Measurements from ENCODE around the gene SMURF2.
A peak's percentile ranks its signal among the peaks of the same experiment; 100 is the strongest.
"Not testable (repeated sequence)": the region's sequence is repeated elsewhere in the genome, so short reads cannot be mapped to it uniquely, and the experiment has no call there.

Gene SMURF2

DNA sequence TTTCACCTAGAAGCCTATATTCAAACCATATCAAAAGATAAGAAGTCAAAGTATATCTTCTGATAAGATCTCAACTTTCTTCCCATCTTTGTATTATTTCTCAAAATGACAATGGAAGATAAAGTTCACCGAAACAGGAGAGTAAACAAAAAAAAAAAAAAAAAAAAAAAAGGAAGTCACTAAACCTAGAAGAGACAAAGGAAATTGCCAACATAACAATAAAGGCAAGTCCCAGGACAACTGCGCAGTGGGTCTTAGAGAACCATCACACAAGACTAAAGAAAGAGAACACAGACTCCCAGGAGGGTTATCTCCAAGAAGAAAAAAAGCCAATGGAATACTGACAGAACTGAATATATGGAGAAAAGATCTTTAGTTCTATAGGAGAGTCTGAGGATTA lies 65.7 kb downstream of the SMURF2 start:
- no peak for DNase-seq (ENCODE audit: low spot score)

DNA sequence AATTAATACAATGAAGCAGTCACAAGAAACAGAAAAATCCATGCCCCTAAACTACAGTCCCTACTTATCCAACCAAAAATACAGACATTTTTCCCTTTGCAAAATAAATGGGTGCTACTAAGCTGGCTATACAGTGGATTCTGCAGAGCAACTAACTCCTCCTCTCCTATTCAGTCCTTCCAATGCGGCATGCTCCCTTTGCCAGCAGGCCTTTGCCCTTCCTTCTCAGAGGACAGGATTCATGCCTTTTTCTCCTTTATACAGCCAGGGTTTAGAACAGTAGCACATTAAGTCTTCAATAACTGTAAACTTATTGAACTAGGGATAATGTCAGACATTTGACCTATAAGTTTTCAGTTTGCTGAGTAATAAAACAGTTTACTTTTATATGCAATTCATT lies 70.2 kb downstream of the SMURF2 start:
- DNase-seq (ENCODE audit: low spot score), result no peak

DNA sequence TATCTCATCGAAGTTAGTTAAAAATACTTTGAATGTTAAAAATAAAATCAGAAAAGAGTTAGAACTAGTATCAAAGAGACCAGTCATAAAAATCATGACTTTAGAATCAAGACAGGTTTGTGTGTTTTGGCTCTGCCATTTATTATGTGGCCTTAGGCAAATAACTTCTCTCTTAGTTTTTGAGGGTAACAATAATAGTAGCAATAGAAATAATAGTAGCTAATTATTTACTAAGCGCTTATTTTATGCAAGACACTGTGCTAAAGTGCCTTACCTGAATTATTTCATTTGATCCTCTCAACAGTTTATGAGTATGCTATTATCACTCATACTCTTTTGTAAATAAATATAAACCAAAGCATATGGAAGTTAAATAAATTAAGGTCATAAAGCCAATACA lies 77.0 kb downstream of the SMURF2 start:
- no peak for DNase-seq (ENCODE audit: low spot score)

DNA sequence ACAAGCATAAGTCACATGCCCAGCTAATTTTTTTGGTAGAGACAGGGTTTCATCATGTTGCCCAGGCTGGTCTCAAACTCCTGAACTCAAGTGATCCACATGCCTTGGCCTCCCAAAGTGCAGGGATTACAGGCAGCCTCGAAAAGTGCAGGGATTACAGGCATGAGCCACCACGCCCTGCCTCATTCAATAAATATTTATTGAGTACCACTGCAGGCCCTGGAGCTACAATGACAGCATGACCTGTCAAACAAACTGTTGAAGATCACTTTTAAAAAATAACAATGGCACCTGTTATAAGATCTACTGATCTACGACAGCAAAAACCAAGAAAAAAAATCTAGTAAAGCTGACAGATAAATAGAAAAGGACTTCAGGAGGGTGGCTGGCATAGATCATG lies 79.1 kb downstream of the SMURF2 start:
- no peak for DNase-seq (ENCODE audit: low spot score)

DNA sequence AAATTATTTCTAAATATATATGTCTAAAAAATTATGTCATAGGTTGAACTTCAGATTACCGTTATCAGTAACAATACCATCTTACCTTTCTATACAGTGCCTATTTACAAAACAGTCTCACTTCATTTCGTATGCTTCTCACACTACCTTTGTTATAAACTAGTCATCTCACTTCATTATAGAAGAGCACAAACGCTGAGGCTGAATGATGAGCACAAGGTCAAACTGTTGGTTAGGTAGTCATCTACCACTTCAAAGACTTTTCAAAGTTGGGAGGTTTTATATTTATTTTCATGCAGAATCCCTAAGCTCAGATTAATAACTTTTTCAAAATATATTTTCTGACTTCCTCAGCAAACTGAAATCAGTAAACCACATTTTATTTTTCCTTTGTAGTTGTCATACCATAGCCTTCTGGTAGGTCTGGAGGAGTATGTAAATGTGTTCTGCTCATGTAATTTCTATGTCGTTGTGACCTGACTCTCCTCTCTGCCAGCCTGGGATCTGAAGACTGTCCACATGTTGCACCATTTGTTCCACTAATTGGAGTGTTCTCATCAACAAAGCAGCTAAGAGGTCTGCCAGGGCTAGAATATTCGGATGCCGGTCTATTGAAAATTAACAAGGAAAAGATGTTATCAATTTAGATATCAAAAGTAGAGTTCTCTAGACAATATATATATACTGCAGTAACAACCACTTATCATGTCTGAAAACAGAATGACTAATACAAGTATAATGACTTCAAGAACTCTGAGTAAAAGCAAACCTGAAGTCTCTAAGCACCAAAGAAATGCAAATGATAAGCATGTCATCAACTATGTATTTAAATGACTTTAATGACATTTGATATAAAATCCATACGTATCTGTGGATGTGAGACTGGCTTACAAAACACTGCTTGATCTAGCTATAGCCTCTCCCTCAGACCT lies 81.5 kb downstream of the SMURF2 start:
- peak; percentile 42 for DNase-seq (ENCODE audit: low spot score)

DNA sequence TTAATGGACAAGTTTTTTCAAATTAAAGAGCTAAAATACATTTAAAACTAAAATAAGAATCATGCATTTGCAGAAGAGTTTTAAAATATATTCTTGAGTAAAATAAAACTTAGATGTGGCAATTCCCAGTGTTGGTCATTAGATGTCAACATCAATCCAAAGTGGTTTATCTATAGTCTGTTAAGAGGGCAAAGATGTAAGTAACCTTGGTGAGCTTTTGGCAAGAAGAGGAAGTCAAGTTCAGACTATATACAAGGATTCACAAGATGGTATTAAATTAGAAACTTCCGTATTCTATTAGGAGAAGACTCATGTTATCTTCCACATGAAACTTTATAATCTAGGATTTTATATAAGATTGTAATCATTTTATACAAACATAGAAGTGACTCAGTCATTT lies 82.2 kb downstream of the SMURF2 start:
- DNase-seq (ENCODE audit: low spot score), result no peak

DNA sequence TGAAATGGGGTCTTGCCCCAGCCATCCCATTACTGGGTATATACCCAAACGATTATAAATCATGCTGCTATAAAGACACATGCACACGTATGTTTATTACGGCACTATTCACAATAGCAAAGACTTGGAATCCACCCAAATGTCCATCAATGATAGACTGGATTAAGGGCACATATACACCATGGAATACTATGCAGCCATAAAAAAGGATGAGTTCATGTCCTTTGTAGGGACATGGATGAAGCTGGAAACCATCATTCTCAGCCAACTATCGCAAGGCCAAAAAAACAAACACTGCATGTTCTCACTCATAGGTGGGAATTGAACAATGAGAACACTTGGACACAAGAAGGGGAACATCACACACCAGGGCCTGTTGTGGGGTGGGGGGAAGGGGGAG lies 85.1 kb downstream of the SMURF2 start:
- not testable (repeated sequence) for DNase-seq (ENCODE audit: low spot score)

DNA sequence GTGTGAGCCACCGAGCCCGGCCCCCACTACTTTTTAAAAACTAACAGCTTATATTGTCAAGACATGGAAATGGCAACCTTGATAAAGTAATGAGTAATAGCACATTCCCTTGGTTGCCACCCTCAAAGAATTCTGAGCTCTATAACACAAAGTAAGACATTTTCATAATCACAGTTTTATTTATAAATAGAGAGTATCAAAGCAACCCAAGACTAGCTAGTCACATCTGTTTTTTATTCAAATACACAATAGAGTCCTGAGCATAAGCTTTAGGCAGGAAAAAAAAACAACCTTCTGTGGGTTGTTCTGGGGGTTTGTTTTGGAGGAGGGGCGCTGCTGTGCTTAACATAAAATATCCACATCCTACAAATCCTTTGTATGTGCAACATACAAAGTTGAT lies 86.7 kb downstream of the SMURF2 start:
- DNase-seq (ENCODE audit: low spot score), result no peak

DNA sequence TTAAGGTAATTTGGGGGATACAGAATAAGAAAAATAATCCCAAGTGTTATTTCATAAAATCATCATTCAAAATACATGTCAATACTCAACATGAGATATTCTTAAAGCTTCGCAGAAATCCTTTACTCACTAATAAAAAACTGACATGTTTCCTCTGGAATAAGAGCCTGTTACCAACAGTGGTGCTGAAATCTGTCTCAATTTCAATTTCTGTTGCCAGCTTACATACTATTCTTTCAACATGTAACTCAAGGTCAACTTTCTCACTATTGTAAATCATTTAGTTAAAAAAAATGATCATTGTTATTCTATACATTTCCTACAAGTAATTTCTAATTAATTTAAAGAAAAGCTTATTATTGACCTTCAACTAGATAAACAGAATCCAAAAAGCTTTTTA lies 87.5 kb downstream of the SMURF2 start:
- no peak for DNase-seq (ENCODE audit: low spot score)

DNA sequence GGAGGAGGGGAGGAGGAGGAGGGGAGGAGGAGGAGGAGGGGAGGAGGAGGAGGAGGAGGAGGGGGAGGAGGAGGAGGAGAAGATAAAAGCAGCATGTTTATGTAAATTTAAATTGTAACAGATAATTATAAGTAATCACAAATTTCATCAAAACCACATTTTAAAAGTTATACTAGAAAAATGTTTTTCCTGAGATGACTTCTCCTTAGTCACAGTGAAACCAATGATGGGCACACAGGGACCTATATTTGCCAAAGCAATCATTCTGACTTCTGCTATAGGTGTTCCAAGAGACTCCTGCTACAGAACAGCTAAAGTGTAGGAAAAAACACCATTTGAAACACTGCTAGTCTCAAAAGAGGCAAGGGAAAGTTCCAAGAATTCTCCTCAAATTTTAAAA lies 88.9 kb downstream of the SMURF2 start:
- no peak for DNase-seq (ENCODE audit: low spot score)

DNA sequence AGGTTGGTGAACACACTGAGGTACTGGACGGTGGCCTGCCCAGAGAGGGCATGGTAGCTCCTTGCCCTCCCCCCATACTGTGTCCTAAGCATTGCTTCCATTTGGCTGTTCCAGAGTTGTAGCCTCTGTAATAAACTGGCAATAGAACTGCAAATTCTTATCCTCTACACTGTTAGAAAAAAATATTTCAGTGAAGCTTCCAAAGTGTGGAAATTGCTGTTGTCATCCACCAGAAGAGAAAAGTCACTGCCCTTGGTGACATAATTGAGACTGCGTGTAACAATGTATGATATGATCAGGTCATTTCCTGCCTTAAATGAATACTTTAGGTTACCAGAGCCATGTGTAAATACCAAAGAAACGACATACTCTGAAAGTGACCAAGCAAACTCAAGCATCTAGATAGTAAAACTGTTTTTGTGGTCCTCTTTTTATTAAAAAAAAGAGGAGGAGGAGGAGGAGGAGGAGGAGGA lies 89.4 kb downstream of the SMURF2 start:
- no peak for DNase-seq (ENCODE audit: low spot score)

DNA sequence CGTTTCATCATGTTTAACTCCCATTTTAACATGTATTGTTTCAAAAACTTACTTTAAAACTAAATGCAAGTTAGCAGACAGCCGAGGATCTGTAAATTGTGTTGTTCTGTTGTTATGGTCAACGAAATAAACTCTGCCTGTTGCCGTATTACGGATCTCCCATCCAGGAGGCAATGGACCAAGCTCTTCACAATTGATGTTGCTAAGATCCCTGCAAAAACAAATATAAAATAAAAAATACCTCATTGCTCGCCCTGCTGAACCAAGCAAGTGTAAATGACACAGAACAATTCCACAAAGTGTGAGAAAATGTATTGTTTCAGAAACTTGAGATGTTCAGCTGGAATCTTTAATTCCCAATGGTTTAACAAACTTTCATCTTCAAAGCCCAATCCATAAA lies 90.4 kb downstream of the SMURF2 start:
- no peak for DNase-seq (ENCODE audit: low spot score)

DNA sequence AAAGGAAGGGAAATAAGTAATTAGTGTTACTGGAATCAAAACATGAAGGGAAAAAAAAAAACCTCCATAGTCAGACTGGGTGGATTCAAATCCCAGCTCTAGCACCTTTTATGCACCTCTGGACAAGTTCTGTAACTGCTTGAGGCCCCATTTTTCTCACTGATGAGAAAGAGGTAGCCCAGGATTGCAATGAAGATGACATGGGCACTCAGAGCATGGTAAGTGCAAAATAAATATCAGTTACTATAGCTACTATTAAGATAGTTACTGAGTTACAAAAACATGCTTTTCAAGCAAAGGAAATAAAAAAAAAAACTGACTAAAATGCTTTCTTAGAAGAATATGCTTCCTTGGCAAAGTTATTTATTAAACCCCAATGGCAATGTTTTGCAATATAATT lies 96.5 kb downstream of the SMURF2 start:
- DNase-seq (ENCODE audit: low spot score), result no peak

DNA sequence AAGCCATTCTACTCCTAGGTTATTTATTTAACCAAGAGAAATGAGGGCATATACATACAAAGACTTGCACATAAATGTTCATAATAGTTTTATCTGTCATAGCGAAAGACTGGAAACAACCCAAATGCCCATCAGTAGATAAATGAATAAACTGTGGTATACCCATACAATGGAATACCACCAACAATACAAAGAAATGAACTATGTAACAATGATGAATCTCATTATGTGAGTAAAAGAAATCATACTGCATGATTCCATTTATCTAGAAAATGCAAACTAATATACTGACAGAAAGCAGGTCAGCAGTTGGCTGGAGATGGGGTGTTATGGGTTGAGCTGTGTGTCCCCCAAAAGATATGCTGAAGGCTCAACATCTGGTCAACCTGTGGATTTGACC lies 98.0 kb downstream of the SMURF2 start:
- no peak for DNase-seq (ENCODE audit: low spot score)

DNA sequence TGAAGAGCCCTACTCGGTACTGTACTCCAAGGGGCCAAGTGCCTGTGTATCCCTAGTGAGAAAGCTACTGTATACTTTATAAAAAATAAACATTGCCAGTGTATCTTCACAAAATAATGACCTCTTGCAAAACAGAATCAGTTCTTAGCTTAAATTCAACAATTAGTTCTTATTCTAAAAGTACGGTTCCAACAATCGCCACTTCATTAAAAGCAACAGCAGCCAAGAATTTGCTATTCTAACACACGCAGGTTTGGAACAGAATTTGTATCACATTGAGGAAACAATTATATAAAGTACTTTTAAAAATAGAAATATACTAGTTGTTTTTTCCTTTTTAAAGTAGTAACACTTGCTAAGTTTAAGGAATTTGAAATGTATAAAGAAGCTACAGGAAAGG lies 106.8 kb downstream of the SMURF2 start:
- no peak for DNase-seq (ENCODE audit: low spot score)

DNA sequence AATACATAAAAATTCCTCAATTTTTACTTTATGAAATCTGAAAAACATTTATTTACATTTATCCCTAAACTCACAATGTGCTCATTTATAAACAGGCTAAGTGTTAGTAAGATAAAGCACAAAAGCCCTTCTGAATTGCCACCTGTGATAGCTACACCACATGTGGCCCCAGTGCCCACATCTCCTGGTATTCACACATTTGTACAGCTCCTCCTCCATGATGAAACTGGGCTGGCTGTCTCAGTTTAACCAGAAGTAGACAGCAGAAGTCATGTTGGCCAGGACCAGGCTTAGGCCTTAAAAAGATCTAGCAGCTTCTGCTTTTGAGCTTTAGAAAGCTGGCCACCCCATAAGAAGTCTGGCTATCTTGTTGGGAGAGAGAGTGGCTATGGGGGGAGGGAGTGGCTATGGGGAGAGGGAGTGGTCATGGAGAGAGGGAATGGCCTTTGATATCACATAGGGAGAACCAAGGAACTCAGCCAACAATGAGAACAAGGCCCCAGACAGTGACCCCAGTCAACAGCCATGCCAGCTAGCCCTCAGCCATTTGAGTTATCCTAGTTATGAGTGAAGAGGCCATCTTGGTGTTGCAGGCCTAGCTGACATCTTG lies 108.0 kb downstream of the SMURF2 start:
- no peak for DNase-seq (ENCODE audit: low spot score)

DNA sequence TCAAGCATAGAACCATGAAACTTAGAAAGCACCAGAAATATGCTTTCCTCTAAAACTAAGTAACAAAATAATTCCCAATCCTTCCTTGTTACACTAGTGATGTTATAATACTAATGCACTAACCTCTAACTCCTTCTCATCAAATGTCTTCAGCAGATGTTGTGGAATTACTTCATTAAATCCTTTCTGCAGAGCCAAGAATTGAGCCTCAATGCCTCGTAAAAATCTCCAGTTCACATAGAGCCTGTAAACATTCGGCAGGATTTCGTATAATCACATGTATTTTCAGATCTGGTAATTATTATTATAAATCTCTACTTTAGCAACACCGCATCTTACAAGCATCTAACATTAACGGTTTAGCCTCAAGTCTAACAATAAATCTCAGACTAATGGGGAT lies 110.6 kb downstream of the SMURF2 start:
- DNase-seq (ENCODE audit: low spot score), result no peak

DNA sequence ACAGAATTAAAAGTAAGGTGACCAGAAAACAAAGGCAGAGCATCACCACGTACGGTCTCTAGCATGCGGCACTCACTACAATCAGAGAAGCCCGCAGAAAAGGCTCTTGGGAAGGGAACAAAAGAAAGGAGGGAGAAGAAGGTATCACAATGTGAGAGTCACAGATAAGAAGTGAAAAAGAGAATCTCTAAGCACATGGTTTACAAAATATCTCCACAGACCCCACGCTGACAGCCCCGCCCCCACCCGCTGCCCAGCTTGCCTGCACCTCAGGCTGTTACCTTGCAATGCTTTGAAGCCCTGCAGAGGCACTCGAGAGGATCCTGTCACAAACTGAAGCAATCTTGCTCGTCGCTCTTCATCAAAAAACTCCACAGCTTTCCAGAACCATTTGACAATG lies 114.8 kb downstream of the SMURF2 start:
- peak; percentile 65 for DNase-seq (ENCODE audit: low spot score)

DNA sequence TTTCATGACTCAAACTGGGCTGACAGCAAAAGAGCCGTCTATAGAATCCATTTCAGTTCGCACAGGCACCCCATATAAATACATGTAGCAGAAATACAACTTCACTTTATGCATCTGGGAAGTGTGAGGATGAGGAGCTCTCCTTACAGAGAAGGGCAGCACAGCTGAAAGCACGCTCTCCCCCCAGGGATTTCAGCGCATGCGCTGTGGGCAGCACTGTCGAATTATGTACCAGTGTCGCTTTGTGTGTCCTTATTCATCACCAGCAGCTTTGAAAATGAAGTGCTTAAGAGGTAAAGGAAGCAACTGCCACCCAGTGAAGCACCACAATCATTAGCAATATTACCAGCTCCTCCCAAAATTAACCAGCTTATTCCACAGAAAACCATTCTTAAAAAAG lies 115.4 kb downstream of the SMURF2 start:
- peak; percentile 93 for DNase-seq (ENCODE audit: low spot score)

DNA sequence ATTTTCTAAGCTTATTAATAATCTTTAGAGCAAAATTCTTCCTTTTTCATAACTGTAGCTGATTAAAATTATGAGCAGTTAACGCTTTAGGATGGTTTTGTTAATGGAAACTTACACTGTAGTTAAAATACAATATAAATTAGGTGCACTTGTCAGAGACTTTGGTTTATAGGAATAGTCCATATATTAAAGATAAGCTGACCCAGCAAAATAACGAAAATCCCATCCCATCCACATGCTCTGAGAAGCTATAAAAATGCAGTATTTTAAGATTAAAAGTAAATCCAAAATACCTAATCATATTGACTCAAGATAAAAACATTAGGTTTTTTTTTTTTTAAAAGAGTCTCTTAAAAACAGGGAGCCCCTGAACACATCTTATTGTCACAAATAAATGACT lies 117.4 kb downstream of the SMURF2 start:
- no peak for DNase-seq (ENCODE audit: low spot score)

DNA sequence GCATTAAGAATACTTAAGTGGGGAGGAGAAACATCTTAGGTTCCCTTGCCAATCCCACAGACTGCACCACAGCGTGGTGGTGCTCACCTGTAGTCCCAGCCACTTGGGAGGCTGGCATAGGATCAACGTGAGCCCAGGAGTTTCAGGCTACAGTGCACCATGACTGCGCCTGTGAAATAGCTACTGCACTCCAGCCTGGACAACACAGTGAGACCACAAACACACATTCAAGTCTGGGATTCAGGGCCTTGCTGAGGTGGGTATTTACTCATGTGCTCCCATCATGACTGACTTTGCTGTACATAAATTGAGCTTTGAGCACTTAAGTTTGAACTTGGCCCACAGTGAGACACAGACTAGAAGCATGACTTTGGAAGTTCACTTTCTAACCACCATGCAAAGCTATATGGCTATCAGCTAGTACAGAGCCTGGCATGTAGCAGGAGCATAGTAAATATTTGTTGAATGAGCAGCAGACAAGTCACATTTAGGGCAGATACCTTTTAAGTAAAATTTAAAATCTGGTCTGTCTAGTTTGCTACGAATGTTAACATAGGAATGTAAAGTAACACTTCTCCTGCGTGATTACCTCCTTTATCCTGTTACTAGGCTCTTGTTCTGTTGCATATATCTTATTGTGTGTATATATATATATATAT lies 121.9 kb downstream of the SMURF2 start:
- DNase-seq (ENCODE audit: low spot score), result no peak

DNA sequence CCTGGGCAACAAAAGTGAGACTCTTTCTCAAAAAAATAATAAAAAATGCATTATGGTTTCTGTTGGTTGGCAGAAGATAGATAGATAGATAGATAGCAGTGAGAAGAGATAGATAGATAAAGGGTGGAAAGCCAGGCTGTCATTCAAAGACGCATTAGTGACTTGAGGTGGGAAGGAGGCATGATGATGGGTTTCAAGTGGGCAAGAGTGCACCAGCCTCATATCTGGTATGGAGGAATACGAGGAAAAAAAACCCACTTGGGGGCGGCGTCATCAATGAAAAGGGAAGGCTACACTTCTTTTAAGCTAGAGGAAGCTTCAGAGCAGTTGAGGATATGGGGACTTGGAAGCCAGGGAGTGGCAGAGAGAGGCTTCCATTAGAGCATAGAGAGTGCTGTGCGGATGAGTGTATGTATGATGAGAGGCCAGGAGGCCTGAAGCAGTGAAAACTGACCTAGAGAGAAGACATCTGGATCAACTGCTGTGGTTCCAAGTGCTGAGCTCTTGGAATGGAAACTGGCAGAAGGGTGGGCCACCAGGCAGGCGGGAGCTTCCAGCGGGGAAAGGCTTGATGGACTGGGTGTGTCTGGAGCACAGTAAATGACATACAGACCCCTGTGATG lies 123.5 kb downstream of the SMURF2 start:
- DNase-seq (ENCODE audit: low spot score), result no peak

DNA sequence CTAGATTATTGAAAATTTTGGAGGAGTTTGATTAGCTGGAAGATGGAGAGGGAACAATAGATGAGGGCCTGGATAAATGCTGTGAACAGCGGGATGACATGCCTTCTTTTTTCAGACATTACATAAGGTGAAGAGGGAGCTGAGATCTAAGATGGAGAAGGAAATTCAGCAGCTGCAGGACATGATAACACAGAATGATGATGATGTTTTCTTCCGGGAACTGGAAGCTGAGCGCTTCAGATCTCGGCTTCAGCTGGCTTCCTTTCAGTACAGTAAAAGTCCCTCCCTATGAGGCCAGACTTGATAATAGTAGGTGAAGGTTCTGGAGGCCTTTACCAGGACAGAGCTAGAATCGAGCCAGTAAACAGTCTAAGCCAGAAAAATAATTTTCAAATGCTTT lies 124.6 kb downstream of the SMURF2 start:
- no peak for DNase-seq (ENCODE audit: low spot score)
